ENCODE results near the gene KRTAP9-4. TPM values are rescaled to one million over a fixed set of nuclear protein-coding genes. Genes with fewer than 3 reads are reported as not detected.
"Not testable (repeated sequence)": the region's sequence is repeated elsewhere in the genome, so short reads cannot be mapped to it uniquely, and the experiment has no call there.

KRTAP9-4 gene
- total and polyA plus RNA-seq, 10 donors = not detected

DNA sequence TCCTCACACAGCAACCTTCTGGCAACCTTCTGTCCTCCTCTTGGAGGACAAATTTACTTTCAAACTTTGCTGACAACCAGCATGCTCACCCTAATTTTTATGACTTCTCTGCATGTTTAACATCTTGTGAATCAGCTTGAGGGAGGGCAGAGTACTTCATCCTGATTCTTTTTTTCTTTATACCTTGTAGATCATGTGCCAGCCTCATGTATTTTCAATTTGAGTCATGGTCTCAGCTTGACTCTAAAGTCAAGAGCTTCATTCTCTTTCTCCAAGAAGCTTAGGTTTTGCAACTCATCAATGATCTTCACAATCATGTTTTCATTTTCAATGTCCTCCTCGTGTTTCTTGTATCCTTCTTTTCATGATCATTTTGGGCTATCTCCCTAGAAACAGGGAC is 22.4 kb downstream of the KRTAP9-4 start:
- H3K27me3 ChIP-seq (replicated peaks in 1 of 7) = peaks cover 0 to 4% (median 0%) of the 10 kb centered on the region in 7 donors
- no peaks in the 10 kb centered on the region for H3K36me3 ChIP-seq
- WGBS, 5 donors = 32 to 68% (median 50%) methylated on average over 1 of the region's 1 CpG; no CpG with 5 or more reads in 2 of the 5 donors
- no peaks in the 10 kb centered on the region for H3K9me3 ChIP-seq
- DNase-seq = no peak
- no peak overlapping the region for H3K4me3 ChIP-seq
- no peak overlapping the region for H3K27ac ChIP-seq
- H3K4me1 ChIP-seq = no peaks in the 10 kb centered on the region
- intact Hi-C loops (cut with DNase I; ENCODE audit: low total_unique reads) = no loop called here
- TF ChIP-seq POLR2AphosphoS5 (IDR thresholded peaks at IDR 0.05) (no peak), POLR2A (IDR thresholded peaks at IDR 0.05) (no peak)
- TF ChIP-seq, protein P1, sequence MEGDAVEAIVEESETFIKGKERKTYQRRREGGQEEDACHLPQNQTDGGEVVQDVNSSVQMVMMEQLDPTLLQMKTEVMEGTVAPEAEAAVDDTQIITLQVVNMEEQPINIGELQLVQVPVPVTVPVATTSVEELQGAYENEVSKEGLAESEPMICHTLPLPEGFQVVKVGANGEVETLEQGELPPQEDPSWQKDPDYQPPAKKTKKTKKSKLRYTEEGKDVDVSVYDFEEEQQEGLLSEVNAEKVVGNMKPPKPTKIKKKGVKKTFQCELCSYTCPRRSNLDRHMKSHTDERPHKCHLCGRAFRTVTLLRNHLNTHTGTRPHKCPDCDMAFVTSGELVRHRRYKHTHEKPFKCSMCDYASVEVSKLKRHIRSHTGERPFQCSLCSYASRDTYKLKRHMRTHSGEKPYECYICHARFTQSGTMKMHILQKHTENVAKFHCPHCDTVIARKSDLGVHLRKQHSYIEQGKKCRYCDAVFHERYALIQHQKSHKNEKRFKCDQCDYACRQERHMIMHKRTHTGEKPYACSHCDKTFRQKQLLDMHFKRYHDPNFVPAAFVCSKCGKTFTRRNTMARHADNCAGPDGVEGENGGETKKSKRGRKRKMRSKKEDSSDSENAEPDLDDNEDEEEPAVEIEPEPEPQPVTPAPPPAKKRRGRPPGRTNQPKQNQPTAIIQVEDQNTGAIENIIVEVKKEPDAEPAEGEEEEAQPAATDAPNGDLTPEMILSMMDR (IDR thresholded peaks at IDR 0.05 in 8 of 11, conservative IDR thresholded peaks at IDR 0.05 in 3 of 11) = no peak

DNA sequence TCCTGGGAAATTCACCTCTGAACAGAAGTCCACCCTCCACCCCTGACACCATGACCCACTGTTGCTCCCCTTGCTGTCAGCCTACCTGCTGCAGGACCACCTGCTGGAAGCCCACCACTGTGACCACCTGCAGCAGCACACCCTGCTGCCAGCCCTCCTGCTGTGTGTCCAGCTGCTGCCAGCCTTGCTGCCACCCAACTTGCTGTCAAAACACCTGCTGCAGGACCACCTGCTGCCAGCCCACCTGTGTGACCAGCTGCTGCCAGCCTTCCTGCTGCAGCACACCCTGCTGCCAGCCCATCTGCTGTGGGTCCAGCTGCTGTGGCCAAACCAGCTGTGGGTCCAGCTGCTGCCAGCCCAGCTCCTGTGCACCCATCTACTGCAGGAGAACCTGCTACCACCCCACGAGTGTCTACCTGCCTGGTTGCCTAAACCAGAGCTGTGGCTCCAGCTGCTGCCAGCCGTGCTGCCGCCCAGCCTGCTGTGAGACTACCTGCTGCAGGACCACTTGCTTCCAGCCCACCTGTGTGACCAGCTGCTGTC is 26.2 kb downstream of the KRTAP9-4 start, which contains the start of gene KRTAP9-7:
TSS of gene KRTAP9-7 (plus strand) at position 51 of the 543 bp plus-strand sequence. CDS start at position 51, 0 bp downstream.
- H3K9me3 ChIP-seq; H3K27me3 ChIP-seq (replicated peaks in 1 of 7); H3K36me3 ChIP-seq; DNase-seq; H3K27ac ChIP-seq; H3K4me3 ChIP-seq; H3K4me1 ChIP-seq; intact Hi-C loops (cut with DNase I; ENCODE audit: low total_unique reads): not testable (repeated sequence)
- 73 to 94% (median 81%) methylated on average over 3 of the region's 3 CpGs for WGBS, 5 donors

DNA sequence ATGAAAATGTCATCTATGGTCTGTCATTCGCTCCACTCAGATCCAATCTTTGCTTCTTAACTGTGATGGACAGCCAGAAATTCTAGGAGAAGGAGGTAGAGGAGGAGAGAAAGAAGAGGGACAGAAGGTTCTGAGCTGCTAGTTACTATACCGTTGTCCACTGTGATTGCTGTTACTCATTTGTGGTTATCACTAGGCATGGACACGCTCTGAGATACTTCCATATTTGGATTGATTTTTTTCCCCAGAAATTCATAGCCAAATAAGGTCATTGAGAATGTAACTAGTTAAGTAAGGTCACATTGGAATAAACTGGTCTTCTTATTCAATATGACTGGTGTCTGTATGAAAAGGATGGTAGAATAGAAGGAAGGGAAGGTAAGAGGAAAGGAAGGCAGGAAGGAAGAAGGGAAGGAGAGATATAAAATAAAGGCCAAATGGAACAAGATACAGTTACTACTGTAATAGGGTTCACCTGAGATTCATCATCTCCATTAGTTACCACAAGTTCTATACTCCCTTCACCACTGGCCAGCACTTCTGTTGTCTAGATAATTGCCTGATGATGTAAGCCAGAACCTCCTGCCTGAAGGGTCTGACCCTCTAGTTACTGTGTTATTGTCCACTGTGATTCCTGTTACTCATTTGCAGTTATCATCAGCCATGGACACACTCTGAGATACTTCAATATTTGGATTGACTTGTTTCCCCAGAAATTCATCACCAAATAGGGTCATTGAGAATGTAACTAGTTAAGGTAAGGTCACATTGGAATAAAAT is 28.9 kb downstream of the KRTAP9-4 start:
- H3K4me3 ChIP-seq = no peak overlapping the region
- 77 to 95% (median 91%) methylated on average over 3 of the region's 3 CpGs for WGBS, 5 donors
- peaks cover 0 to 4% (median 0%) of the 10 kb centered on the region in 7 donors for H3K27me3 ChIP-seq (replicated peaks in 1 of 7)
- TF ChIP-seq POLR2AphosphoS5 (IDR thresholded peaks at IDR 0.05) = no peak
- intact Hi-C loops (cut with DNase I; ENCODE audit: low total_unique reads) = no loop called here
- DNase-seq = no peak
- H3K9me3 ChIP-seq = peaks cover 0 to 2% (median 0%) of the 10 kb centered on the region in 8 donors
- no peaks in the 10 kb centered on the region for H3K4me1 ChIP-seq
- H3K36me3 ChIP-seq = no peaks in the 10 kb centered on the region
- no peak overlapping the region for H3K27ac ChIP-seq

DNA sequence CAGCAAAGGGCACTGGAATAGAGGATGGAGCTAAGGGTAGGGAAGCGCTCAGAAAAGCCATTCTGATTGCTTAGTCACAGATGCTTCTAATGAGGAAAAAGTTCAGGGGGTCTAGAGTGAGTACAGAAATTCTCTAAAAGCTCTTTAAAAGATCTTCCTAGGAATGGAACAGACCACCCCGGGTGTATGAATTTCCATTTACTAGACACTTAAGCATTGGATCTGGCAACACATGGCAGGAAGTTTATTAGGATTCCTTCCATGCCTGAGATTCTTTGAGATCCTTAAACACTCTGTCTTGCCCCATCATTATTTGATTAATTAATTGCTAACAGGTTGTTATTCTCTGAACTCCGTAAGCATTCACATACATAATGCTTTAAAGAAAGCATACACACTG is 34.6 kb downstream of the KRTAP9-4 start:
- H3K9me3 ChIP-seq = peaks cover 0 to 2% (median 0%) of the 10 kb centered on the region in 8 donors
- 58 to 74% (median 69%) methylated on average over 3 of the region's 3 CpGs for WGBS, 5 donors
- DNase-seq = no peak

More for the DNA sequence above, 34.6 kb downstream of the KRTAP9-4 start:
- H3K4me3 ChIP-seq = no peak overlapping the region
- no peak overlapping the region for H3K27ac ChIP-seq
- TF ChIP-seq, protein P1 (IDR thresholded peaks at IDR 0.05 in 8 of 11, conservative IDR thresholded peaks at IDR 0.05 in 3 of 11) = no peak
- TF ChIP-seq POLR2A (IDR thresholded peaks at IDR 0.05) (no peak), POLR2AphosphoS5 (IDR thresholded peaks at IDR 0.05) (no peak)
- H3K27me3 ChIP-seq (replicated peaks in 1 of 7) = no peaks in the 10 kb centered on the region
- peaks cover 0 to 15% (median 2%) of the 10 kb centered on the region in 6 donors for H3K4me1 ChIP-seq
- H3K36me3 ChIP-seq = no peaks in the 10 kb centered on the region
- intact Hi-C loops (cut with DNase I; ENCODE audit: low total_unique reads) = no loop called here
